ENCODE measurements around the gene CD19. TPM values are rescaled to one million over a fixed set of nuclear protein-coding genes. Genes with fewer than 3 reads are reported as not detected.

Gene CD19
- total RNA-seq = not detected in 2 replicates

DNA sequence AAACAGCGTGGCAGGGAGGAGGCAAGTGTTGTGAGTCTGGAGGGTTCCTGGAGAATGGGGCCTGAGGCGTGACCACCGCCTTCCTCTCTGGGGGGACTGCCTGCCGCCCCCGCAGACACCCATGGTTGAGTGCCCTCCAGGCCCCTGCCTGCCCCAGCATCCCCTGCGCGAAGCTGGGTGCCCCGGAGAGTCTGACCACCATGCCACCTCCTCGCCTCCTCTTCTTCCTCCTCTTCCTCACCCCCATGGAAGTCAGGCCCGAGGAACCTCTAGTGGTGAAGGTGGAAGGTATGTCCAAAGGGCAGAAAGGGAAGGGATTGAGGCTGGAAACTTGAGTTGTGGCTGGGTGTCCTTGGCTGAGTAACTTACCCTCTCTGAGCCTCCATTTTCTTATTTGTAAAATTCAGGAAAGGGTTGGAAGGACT lies at the start of gene CD19:
Gene CD19, plus strand, starts transcription at position 171 of the 425 bp plus-strand sequence. Its CDS starts 30 bp downstream, at position 201.

GRCh38 chr16:28924762-28925385 lies 6.9 kb upstream of the CD19 start, which contains the start of gene RABEP2:
Gene RABEP2 (minus strand): TSS chr16:28925238. CDS start chr16:28925163, 75 bp downstream.

DNA sequence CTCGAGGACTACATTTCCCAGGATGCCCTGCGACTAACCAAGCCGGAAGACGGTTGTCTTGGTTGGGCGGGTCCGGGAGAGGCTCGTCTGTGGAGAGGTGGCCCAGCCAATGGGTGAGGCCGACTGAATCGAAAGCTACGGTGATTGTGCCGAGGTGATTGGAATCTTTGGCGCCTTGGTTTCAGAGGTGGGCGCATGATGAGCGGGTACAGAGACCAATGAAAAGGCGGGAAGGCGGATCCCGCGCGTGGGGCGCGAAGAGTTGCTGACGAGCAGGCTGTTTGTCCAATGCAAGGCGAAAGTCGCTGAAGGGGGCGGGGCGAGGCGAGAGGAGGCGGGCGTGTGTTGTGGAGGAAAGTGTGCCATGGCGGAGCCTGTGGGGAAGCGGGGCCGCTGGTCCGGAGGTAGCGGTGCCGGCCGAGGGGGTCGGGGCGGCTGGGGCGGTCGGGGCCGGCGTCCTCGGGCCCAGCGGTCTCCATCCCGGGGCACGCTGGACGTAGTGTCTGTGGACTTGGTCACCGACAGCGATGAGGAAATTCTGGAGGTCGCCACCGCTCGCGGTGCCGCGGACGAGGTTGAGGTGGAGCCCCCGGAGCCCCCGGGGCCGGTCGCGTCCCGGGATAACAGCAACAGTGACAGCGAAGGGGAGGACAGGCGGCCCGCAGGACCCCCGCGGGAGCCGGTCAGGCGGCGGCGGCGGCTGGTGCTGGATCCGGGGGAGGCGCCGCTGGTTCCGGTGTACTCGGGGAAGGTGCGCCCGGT lies 19.1 kb downstream of the CD19 start, which contains the start of gene NFATC2IP:
Gene NFATC2IP, plus strand, starts transcription at position 290 of the 762 bp plus-strand sequence. Its CDS starts 75 bp downstream, at position 365.

GRCh38 chr16:28974437-28975157 lies 42.8 kb downstream of the CD19 start, which contains the start of gene SPNS1:
Gene SPNS1 (plus strand): TSS chr16:28974778. CDS start chr16:28975152, 374 bp downstream.

DNA sequence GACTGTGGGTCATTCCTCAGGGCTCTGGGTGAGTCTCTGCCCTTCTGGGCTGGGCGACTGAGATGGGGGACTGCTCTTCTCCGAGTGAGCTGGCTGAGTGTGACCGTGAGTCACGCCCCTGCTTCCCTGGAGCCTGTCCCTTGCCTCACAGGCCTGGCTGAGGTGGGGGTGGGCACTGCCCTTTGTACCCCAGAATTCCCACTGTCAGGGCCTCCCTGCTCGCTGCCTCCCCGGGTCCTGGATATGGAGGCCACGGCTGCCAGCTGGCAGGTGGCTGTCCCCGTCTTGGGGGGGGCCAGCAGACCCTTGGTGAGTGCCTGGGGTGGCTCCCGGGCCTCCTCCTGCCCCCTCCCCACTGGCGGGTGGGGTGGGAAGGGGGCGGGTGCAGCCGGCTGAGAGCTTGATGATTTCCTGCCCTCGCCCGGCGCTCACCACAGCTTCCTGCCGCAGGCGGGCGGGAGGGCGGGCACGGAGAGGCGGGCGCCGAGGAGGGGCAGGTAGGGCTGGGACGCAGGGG lies 52.9 kb downstream of the CD19 start, which contains the start of gene LAT:
Gene LAT, plus strand, starts transcription at position 434 of the 517 bp plus-strand sequence. CDS start 366 bp downstream, outside the sequence.

Other genes with a start within 250 kb of the CD19 start
- 65.1 and 158 TPM in 2 replicates for gene EIF3C, start 220.5 kb upstream of the CD19 start, total RNA-seq
- gene NPIPB9, start 180.2 kb upstream of the CD19 start, total RNA-seq = 0.96 and 2.5 TPM in 2 replicates
- 22.0 and 25.5 TPM in 2 replicates for gene ATXN2L, start 109.0 kb upstream of the CD19 start, total RNA-seq
- gene TUFM, start 85.6 kb upstream of the CD19 start, total RNA-seq = 80.6 and 144 TPM in 2 replicates
- gene SH2B1, start 68.1 kb upstream of the CD19 start, total RNA-seq = 7.6 and 9.2 TPM in 2 replicates
- gene ATP2A1, start 53.5 kb upstream of the CD19 start, total RNA-seq = under 0.01 and 0.28 TPM in 2 replicates
- gene RABEP2, start 6.7 kb upstream of the CD19 start, total RNA-seq = 25.7 and 34.5 TPM in 2 replicates
- gene NFATC2IP, start 19.0 kb downstream of the CD19 start, total RNA-seq = 13.8 and 17.3 TPM in 2 replicates
- 24.8 and 26.5 TPM in 2 replicates for gene SPNS1, start 42.8 kb downstream of the CD19 start, total RNA-seq
- gene LAT, start 53.1 kb downstream of the CD19 start, total RNA-seq = 0.28 and 0.77 TPM in 2 replicates

Measured in regular cardiac myocyte (primary cell).